Stimulated activated CD4-positive, alpha-beta T cell treated with anti-CD3 and anti-CD28 coated beads, TNF-alpha, amount 100 ng/mL, for 4 hours (primary cell): ENCODE results near the gene NT5C1A.
A peak's percentile ranks its signal among the peaks of the same experiment; 100 is the strongest.

Experiments used
- DNase-seq, 3 experiments: peaks; one replicate each; pipeline ENCODE4 v3.0.0-alpha.2; 2020; ENCODE audit warnings: low read depth in 3 of 3

Gene NT5C1A

DNA sequence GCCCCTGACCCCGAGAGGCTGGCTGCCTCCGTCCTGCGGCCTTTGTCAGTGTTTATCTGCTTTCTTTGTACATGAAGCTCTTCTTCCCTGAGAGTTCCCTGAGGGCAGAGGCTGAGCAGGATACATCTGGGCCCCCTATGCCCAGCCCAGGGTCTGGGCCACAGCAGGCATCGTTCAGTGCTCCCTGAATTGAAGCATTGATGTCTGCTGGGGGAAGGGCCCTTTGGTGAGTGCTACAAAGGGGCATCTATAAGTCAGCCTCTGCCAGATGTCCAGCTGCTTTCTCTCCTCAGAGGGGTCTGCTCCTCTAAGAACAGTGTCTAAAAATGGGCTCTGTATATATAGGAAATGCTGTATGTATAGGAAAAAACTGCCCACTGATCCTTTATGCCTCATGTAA is 34.5 kb downstream of the NT5C1A start:
- DNase-seq: no peak

DNA sequence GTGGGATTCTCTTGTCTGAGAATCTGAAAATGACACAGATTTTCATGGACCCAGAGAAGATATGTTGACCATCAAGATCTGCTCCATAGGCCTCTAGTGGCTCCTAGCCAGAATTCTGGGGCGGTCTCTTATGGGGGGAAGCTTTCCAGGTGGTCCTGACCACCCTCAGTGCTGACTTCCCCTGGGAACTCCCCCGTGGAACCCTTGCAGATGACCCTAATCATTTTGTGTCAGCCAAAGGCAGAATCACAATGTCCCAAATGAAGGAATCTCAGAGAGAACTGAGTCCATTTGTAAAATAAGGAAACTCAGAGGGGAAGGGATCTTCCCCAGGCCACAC is 36.1 kb downstream of the NT5C1A start:
- no peak for DNase-seq

DNA sequence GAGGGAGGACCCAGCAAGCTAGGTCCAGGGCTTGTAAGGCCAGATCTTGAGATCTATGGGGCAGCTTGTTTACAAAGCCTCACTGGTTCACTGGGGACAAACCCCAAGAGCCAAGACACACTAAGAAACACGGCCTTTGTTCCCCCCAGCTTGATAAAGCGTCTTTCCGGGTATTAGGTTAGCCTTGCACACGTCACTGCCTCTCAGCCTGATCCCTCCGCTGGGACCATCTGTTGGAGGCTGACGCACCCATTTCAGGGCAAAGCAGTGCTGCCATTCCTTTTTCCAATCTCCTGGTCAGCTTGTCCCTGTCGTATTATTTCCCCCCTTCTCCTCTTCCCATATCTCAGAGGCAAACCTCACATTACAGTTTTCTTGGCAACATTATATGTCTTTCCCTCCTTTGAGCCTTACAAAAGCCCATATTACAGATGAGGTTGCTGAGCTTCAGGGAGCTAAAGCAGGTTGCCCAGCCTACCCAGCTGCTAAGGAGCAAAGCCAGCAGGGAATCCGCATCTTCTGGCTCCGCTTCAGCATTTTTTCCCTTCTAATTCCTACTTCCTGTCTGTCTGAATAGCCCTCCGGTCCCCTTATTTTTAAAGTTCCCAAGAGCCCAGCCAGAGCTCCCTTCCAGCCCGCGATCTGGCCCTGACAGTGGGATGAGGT is 36.6 kb downstream of the NT5C1A start:
- DNase-seq: no peak

DNA sequence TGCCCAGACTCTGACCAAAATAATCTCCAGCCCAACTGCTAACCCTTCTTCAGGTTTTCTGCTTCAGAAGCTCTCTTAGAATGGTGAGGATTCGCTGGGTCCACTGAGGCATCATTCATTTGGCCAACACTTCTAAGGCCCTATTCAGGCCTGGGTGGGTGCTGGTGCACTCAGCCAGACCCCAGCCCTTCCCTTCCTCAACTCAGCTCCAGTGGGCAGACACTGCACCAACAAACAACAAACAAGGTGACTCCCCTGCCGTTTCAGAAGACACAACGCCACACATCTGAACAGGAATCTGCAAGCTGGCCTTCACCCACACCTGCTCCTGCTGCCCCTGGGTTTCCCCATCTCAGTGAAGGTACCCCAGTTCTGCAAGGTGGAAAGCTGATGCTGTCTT is 38.5 kb downstream of the NT5C1A start:
- no peak for DNase-seq

DNA sequence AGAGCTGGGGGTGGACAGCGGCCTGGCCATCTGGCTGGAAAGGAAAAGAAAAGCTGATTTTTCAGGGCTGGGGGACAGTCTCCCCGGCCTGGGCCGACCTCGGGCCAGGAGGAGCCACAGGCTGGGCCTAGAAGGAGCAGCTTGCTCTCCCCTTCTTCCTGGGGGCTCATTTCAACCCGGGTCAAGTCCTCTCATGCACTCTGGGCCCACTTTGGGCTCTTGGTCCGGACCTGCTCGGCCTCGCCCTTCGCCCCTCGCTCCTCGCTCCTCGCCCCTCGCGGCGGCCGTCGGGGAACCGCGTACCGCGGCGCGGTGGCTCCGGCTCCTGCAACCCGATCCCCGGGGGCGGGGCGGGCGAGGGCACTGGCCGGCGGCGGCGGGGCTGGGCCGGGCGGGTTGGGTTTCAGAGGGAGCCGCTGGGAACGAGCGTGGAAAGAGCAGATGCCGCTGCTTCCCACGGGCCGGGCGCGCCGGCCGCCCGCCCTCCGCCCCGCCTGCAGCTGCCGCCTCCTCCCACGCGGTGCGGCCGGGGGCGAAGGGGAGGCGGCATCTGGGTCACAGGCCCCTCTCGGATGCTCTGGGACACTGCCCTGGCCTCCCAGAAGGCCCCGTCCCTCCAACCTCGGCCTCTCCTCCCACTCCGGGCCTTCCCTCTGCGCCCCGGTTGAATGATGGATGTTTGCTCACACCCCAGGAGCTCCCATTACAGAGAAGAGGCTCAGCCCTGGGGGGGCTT is 39.1 kb downstream of the NT5C1A start:
- no peak for DNase-seq

DNA sequence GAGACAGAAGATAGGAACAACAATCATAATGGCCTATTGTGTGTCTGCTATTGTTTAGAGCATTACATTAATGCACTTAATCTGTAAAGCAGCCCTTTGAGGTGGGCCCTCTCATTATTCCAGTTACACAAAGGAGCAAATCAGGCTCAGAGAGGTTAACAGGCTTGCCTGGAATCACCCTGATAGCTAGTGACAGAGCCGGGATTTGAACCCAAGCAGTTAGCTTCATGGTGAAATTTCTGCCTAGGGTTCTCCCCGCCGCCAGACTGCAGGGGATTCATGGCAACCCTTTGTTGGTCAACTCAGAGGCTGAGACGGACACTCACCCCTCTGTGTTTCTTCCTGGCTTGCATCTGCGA is 39.6 kb downstream of the NT5C1A start:
- no peak for DNase-seq

DNA sequence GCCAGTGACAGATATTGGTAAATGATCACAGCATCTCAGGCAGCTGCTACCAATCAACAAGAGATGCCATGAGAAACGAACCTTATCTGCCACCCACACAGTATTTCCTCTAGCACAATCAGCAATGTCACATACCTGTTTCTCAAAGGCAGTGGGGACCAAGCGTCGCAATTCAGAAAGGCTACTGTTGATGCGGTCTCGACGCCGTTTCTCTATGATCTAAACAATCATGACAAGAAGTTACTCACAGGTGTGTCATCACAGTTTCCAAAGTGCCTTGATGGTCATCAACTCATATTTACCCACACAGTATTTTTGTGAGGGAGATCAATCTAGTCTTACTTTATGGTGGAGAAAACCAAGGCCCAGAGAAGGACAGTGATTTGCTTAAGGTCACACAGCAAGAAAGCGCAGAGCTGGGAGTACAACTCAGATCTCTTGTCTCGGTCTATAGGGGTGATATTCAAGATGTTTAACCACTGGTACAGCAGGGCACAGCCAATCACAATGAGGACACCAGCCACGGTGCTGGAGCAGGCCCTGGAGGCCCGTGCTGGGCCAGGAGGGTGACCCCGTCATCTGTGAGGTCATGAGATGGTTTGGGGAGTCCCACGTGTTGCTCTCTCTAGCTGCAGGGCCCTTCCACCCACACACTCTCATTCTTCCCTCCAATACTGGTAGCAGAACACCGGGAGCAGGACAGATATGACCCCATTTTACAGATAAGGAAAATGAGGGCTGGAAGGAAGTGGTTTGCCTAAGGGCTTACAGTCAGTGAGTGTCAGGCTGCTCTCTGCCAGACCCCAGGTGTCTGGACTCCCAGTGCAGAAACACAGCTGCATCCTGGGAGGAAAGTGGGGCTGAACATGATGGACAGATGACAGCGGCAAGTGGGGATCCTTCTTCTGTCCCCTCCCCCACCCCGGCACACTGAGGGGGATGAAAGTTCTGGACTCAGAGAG is 40.3 kb downstream of the NT5C1A start:
- DNase-seq: no peak

DNA sequence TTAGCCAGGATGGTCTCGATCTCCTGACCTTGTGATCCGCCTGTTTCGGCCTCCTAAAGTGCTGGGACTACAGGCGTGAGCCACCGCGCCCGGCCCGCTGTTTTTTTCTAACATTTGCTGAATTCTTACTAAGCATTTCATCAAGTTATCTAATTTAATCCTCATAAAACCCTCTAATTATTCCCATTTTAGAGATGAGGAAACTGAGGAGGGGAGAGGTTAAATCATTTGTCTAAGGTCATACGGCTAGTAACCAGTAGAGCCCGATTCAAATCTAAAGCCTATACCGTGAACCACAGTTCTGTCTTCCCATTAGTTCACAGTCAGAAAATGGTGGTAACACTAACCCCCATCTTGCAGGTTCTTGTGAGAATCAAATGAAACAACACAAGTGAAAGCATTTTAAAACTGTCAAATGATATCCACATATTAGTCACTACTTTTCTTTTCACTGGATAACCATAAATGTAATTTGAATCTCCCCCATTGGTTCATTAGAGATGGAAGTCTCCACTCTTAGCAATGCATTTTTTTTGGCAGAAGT is 43.0 kb downstream of the NT5C1A start:
- no peak for DNase-seq

DNA sequence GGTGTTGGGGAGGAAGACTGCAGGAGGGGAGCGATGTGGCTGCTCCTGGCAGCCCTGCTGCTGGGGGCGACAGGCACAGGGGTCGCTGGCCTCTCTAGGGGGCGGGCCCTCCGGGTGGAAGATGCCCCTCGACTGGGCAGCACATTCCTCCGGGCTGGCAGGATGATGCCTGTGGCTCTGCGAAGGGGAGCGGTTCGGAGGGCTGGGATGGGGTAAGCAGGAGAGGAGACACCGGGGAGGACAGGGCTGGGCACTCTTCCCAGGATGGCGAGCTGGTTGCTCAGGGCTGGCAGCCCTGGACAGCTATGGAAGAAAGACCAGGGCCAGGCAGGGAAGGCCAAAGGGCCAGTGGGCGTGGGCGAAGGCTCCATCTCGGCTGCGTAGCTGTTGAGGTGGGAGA is 45.3 kb downstream of the NT5C1A start:
- no peak for DNase-seq

DNA sequence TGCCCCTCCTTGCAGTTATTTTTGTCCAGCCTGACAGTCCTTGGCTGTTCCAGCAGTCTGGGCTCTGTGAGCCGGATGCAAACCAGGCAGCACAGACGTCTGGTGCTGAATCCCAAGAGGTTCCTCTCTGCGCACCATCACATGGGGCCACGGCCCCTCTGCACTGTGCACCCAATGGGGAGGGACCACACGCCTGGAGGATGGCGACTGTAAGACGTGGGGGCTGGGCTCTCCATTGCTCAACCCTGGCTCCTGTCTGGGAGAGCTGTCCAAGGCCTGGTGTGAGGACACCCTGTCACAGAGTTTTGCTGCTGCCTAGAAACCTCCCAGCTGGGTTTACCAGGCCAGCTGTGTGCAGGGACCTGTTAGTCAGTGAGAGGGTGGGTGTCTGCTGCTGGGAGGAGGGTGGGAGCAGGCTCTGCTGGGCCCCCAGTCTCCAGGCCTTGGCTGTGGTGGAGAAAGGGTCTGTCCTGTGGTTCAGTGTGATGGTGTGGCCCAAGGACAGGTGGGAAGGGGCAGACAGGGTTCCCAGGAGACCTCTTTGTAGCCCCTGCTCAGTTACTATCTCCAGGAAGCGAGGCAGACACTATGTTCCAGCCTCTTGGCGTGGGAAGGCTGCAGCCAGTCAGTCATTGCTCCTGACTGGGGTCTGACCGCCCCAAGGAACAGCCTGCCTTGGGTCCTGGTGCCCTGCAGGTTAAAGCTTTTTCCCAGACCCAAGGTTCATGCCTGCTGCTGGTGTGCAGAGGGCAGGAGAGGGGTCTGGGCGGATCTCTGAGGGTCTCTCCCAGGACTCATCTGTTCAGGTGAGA is 46.2 kb downstream of the NT5C1A start:
- no peak for DNase-seq

DNA sequence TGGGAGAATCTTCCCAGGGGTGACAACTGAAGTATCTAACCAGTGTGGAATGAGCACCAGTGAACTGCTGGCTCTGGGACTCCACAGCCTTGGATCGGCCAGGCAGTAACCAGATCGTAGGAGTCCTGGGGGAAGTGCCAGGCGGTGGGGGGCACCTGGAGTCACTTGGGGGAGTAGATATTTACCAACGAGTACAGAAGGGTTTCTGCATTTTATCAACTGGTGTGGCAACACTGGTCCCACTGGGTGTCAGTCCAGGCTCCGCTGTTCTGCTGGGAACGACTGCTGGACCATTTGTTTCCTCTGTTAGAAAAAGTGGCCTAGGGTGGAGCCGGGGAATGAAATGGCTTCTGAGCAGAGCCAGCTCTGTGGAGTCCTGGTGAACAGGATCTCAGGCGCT is 46.9 kb downstream of the NT5C1A start:
- DNase-seq: no peak

DNA sequence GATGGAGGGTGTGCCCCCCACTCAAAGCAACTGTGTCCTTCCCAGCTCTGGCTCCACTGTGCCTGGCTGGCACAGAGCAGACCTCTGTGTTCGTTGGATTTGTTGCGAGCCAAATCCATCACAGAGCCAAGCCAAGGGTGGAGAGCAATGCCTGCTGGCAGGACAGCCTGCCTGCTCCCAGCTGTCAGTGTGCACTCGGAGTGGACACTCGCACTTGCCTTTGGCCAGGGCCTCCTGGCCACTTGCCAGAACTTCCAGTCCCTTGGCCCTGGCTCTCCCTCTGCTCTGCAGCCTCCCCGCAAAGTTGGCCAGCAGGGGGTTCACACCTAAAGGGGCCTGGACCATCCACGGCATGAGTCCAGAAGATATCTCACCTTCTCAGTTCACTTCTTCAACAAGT is 48.9 kb downstream of the NT5C1A start:
- no peak for DNase-seq

DNA sequence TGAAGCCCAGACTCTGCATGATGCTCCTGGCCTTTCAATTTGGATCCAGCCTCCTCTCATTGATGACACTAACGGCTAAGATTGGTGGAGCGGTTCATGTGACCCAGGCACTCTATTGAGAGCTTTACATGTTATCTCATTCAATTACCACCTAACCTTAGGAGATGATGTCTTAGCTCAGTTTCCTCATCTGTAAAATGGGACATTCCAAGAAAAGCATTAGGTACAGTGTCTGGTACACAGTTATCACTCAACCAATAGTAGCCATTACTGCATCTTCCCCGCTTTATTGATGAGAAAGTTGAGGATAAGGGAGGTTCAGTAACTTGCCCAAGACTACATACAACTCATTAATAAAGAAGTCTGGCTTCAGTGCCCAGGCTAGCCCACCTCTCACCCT is 49.5 kb downstream of the NT5C1A start:
- no peak for DNase-seq

DNA sequence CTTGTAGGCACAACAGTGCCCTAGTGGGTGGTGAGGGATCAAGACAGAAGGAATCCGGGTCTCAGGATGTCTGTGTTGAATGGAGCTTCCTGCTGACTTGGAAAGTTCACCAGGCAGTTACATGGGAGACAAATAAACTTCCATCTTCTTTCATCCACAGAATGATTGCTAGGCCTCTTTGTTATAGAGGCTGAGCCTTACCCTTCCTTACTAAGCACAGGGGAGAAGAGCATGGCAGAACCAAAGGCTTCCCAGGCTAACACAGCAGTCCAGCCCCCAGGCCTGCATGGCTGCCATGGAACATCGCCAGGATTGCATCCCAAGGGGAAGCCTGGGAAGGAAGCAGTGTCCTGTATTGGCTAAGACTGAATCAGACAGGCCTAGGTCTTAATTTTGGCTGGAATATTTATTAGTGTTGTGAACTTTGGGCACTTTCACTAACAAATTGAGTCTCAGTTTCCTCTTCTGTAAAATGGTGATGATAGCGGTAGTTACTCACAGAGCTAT is 51.2 kb downstream of the NT5C1A start:
- DNase-seq: no peak

DNA sequence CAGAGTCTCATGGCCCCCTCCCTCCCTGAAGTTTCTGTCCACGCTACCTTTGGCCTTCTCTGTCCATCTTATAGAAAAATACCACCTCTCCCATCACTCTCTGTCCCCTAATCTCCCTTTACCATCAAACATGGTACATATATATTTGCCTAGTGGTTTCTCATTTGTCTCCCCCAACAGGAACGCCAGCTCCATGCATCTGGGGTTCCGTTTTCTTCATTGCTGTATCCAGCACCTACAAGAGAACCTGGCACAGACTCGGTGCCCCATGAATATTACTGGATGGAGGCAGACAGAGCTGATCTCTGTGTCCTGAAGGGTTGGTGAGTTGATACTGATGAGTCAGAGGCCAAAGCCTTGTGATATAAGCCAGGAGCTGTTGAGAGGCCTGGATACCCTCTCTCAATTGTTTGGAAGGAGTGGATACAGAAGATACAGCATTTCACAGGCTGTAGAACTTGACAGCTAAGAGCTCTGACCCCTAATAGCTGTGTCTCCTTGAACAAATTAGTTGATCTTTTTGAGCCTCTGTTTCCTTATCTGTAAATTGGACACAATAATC is 54.3 kb downstream of the NT5C1A start:
- no peak for DNase-seq

DNA sequence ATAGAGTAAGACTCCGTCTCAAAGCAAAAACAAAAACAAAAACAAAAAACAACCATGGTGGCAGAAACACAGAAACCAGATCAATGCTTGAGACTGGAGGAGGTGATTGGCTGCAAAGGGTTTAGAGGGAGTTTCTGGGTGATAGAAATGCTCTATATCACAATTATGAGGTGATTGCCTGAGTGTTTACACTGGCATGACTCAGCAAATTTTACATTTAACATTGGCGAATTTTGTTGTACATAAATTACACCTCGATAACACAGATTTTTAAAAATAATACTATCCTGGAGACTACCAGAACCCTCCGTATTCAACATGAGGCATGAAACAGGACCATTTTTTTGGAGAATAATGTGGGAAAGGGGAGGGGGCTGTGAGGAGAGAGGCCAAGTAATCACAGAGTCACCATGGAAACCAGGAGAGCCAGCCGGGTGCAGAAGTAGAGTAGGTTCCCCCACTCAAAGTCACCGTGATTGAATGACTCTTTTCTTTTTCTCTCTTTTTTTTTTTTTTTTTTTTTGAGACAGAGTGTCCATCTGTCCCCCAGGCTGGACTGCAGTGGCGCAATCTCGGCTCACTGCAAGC is 56.7 kb downstream of the NT5C1A start:
- DNase-seq: no peak

DNA sequence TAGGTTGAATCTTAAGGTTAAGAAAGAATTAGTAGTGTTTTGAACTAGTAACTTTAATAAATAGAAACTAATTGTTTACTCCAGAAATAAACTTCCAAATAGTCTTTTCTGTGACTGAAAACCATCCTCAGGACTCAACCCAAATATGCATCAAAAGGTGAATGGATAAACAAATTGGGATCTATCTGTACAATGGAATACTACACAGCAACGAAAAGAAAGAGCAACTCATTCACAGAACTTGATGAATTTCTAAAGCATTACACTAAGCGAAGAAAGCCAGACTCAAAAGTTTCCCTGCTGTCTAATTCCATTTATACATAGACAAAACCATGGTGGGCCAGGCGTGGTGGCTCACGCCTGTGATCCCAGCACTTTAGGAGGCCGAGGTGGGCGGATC is 57.4 kb downstream of the NT5C1A start:
- no peak for DNase-seq

DNA sequence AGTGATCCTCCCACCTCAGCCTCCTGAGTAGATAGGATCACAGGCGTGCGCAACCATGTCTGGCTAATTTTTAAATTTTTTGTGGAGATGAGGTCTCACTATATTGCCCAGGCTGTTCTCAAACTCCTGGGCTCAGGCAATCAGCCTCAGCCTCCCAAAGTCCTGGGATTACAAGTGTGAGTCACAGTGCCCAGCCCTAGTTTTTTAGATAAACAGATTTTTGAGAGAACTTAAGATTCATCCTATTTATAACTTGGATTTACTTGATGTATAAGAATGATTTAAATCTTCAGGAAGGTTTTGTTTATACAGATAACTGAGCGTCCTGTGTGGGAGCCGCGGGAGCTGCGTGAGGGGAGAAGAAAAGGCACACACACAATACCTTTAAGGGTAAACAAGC is 58.7 kb downstream of the NT5C1A start:
- no peak for DNase-seq

DNA sequence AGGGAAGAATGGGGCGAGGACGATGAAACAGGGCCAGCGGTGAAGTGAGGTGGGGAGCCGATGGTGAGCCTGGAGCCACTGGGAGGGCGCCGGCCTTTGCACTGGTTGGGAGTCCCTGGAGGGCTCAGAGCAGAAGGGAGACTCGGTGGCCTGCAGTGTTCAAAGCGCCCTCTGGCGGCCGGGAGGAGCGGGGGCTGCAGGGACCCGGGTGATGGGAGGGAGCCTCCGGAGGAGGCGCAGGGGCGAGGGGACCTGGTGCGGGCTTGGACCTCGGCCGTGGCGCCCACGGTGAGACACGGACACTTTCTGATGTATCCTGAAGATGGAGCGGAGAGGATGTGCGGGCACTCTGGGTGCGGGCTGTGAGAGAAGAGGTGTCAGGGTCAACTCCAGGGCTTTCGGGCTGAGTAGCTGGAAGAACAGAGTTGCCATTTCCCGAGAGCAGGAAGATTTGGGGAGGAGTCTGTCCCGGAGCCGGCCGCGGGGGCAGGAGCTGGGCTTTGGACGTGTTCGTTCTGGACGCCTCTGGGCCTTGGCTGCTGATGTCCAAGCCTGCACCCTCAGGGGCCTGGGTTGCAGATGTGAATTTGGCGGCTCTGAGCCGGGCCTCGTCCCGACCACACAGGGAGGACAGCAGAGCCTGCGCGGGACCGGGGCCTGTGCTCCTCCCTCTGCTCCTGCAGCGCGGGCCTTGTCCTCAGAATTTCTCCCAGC is 62.1 kb downstream of the NT5C1A start:
- peak; percentile 61 to 71 (median 69) for DNase-seq
